ENCODE data around the gene DCAF7.

The DCAF7 gene

GRCh38 chr17:63634163-63634562 lies 83.9 kb downstream of the DCAF7 start:
- no peak for DNase-seq

GRCh38 chr17:63634816-63635215 lies 84.5 kb downstream of the DCAF7 start:
- DNase-seq = no peak

DNA sequence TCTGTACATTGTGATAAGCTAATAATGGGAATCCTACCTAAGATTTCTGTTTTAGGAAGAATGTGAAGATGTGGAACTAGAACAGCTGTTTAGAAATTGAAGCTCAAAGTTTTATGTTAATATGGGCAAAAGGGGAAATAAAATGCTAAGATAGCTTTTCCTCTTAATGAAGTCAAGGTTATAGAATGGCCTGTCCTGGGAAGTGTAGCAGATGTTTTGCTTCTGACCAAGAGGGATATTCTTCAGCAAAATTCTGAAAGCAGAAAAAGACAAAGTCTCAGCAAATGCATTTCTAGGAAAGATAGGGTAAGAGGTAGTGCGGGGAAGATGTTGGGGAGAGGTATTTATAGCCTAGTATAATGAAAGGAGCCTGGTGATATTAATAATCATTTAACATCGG lies 85.0 kb downstream of the DCAF7 start:
- no peak for DNase-seq

- no peak for DNase-seq
Measured at GRCh38 chr17:63635787-63636186, 85.5 kb downstream of the DCAF7 start.

DNA sequence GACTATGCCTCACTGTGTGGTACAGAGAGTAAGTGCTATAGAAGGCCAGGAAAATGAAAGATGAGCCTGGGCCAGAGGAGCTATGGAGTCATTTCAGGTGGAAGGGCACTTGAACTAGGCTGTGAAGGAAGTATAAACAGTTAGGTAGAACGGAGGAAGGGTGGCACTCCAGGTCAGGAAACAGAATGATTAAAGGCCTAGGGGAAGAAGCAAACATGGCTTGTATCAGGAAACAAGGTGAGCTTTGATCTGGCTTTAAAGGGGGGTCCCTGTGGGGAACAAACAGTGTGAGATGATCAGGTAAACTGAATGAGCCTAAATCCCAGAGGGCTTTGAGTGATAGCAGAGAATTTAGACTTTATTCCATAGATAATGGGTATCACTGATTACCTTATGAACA lies 88.8 kb downstream of the DCAF7 start:
- no peak for DNase-seq

- DNase-seq = no peak
Measured at GRCh38 chr17:63640038-63640437, 89.8 kb downstream of the DCAF7 start.

DNA sequence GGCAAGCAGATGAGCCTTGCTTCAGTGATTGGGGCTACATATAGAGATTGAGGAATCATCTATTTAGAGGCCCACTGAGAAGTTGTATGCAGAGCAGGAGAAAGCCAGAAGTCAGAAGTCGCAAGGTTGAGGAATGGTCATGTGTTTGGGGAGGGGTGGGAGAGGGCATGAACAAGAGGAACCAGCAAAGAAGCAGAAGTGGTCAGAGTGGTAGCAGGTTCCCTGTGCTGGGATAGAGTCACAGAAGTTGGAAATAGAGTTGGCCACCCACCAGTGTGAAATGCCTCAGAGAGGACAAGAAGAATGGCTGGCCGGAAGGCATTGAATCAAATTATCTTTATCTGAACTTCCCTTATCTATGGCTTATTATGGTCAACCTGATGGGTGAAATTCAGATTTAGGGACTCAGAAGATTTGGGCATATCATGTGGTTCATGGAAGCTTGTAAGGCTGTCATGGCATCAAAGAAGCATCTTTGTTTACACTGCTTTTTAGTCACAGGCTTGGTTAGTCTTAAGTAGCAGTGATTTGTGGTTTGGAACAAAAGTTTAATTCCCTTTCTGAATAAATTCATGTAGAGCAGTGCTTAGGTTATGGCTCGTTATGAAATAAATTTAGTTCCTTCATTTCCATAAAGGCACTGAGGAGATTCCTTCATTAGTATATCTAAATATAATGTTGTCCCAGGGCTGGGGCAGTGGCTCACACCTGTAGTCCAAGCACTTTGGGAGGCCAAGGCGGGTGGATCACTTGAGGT lies 91.6 kb downstream of the DCAF7 start:
- no peak for DNase-seq
